ENCODE data around the gene IL20RB.

DNA sequence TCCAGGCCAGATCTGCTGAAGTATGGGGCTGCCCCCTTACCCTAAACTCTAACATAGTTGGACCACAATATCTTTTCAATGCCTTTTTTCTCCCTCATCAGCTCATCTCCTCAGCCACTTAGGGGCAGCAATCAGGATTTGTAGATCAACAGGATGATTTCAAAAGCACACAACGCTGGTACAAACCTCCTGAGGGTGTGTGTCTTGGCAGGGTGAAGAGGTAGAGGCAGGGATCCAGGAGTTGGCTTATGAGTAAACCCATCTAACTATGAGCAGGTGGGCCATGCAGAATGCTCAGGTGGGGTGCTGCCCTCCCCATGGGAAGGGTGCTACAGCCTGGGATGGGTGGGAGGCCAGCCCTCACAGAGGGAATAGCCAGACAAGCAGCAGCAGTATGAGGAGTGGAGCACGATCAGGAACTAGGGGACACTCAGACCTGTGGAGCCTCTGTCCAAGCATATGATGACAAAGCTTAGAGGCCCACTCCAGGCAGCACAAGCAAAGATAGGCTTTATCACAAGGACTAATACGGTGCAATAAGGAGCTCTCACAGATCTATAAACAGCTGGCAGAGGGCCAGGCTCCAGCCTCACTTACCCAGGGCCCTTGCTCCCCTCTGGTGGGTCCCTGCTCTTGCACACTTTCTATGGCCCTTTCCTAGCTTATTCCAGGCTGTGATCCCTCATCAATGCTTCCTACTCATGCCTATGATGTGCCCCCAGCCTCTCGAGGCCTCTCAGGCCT, 32.2 kb downstream of the IL20RB start:
- TF ChIP-seq, protein P1, sequence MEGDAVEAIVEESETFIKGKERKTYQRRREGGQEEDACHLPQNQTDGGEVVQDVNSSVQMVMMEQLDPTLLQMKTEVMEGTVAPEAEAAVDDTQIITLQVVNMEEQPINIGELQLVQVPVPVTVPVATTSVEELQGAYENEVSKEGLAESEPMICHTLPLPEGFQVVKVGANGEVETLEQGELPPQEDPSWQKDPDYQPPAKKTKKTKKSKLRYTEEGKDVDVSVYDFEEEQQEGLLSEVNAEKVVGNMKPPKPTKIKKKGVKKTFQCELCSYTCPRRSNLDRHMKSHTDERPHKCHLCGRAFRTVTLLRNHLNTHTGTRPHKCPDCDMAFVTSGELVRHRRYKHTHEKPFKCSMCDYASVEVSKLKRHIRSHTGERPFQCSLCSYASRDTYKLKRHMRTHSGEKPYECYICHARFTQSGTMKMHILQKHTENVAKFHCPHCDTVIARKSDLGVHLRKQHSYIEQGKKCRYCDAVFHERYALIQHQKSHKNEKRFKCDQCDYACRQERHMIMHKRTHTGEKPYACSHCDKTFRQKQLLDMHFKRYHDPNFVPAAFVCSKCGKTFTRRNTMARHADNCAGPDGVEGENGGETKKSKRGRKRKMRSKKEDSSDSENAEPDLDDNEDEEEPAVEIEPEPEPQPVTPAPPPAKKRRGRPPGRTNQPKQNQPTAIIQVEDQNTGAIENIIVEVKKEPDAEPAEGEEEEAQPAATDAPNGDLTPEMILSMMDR (IDR thresholded peaks at IDR 0.05), result no peak
- TF ChIP-seq POLR2A (IDR thresholded peaks at IDR 0.05), result no peak
